Measurements from ENCODE around the gene FIGN. TPM values are rescaled to one million over a fixed set of nuclear protein-coding genes. Genes with fewer than 3 reads are reported as not detected.

FIGN gene
- total RNA-seq, 4 donors from 2014 or later: 1.8 to 3.1 (median 2.8) TPM

DNA sequence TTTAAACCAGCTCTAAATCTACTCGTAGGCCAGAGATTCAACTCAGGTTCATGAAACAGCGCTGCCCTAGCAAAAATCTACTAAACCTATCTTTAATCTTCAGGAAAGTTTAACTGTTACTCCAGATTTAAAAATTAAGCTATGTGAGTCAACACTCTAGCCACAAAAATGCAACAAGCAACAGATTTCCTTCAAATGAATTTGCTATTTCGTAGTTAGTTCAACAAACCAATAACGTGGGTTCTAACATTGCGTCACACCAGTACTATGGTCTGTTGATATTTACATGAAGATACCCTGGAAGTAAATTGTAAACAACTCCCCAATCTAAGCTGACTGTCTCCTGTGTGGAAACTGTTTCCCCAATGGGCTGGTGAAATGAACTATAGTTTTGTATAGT is 71.2 kb downstream of the FIGN start:
- Histone ChIP-seq H3K36me3 (no peaks in the 10 kb centered on the region), H3K9me3 (no peaks in the 10 kb centered on the region), H3K4me3 (replicated peaks in 1 of 3) (no peak overlapping the region), H3K27ac (no peak overlapping the region), H3K27me3 (no peaks in the 10 kb centered on the region), H3K4me1 (no peaks in the 10 kb centered on the region)
- 88 to 95% methylated on average over 5 of the region's 5 CpGs for WGBS, 2 donors
- no peak for DNase-seq
- intact Hi-C loops (cut with DNase I): no loop called here
- TF ChIP-seq, protein P1, sequence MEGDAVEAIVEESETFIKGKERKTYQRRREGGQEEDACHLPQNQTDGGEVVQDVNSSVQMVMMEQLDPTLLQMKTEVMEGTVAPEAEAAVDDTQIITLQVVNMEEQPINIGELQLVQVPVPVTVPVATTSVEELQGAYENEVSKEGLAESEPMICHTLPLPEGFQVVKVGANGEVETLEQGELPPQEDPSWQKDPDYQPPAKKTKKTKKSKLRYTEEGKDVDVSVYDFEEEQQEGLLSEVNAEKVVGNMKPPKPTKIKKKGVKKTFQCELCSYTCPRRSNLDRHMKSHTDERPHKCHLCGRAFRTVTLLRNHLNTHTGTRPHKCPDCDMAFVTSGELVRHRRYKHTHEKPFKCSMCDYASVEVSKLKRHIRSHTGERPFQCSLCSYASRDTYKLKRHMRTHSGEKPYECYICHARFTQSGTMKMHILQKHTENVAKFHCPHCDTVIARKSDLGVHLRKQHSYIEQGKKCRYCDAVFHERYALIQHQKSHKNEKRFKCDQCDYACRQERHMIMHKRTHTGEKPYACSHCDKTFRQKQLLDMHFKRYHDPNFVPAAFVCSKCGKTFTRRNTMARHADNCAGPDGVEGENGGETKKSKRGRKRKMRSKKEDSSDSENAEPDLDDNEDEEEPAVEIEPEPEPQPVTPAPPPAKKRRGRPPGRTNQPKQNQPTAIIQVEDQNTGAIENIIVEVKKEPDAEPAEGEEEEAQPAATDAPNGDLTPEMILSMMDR (IDR thresholded peaks at IDR 0.05): no peak
- TF ChIP-seq POLR2A (IDR thresholded peaks at IDR 0.05): no peak

DNA sequence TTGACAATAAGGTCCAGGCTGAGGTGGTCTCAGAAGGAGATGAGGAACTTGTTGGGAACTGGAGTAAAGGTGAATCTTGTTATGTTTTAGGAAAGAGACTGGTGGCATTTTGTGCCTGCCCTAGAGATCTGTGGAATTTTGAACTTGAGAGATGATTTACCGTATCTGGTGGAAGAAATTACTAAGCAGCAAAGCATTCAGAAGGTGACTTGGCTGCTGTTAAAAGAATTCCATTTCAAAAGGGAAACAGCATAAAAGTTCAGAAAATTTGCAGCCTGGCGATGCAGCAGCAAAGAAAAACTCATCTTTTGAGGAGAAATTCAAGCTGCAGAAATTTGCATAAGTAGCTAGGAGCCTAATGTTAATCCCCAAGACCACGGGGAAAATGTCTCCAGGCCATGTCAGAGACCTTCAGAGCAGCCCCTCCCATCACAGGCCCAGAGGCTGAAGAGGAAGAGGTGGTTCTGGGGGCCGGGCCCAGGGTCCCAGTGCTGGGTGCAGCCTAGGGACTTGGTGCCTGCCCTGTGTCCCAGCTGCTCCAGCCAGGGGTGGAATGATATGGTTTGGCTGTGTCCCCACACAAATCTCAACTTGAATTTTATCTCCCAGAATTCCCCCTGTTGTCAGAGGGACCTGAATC is 73.5 kb downstream of the FIGN start:
- no peak overlapping the region for H3K27ac ChIP-seq
- no peak for TF ChIP-seq POLR2A (IDR thresholded peaks at IDR 0.05)
- TF ChIP-seq, protein P1 (IDR thresholded peaks at IDR 0.05): no peak
- H3K4me1 ChIP-seq: no peaks in the 10 kb centered on the region
- no peak for DNase-seq
- no peaks in the 10 kb centered on the region for H3K9me3 ChIP-seq
- intact Hi-C loops (cut with DNase I): no loop called here
- no peaks in the 10 kb centered on the region for H3K36me3 ChIP-seq
- WGBS, 2 donors: 70 to 84% methylated on average over 4 of the region's 4 CpGs
- H3K27me3 ChIP-seq: no peaks in the 10 kb centered on the region
- no peak overlapping the region for H3K4me3 ChIP-seq (replicated peaks in 1 of 3)

DNA sequence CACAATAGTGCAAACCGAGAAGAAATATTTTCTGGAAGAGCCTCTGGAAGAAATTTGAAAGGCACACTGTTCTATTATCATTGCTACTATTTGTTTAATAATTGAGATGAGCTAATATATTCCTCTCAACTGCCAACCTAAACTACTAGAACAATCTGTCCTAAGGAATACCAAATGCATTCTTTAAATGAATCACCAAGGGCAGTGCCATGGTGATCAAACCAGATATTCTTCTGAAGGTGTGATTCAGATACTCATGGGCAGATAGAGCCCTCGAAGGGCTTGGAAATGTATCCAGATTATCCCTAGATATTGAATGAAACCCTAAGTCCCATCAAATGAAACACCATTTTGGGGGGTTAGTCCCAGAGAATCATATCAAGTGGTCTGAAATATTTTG is 76.6 kb downstream of the FIGN start:
- Histone ChIP-seq H3K27me3 (no peaks in the 10 kb centered on the region), H3K4me3 (replicated peaks in 1 of 3) (no peak overlapping the region), H3K36me3 (no peaks in the 10 kb centered on the region), H3K27ac (no peak overlapping the region), H3K4me1 (no peaks in the 10 kb centered on the region), H3K9me3 (no peaks in the 10 kb centered on the region)
- WGBS, 2 donors: 87 to 89% methylated on average over 2 of the region's 2 CpGs
- TF ChIP-seq, protein P1 (IDR thresholded peaks at IDR 0.05): no peak
- no peak for TF ChIP-seq POLR2A (IDR thresholded peaks at IDR 0.05)
- no peak for DNase-seq
- intact Hi-C loops (cut with DNase I): no loop called here

DNA sequence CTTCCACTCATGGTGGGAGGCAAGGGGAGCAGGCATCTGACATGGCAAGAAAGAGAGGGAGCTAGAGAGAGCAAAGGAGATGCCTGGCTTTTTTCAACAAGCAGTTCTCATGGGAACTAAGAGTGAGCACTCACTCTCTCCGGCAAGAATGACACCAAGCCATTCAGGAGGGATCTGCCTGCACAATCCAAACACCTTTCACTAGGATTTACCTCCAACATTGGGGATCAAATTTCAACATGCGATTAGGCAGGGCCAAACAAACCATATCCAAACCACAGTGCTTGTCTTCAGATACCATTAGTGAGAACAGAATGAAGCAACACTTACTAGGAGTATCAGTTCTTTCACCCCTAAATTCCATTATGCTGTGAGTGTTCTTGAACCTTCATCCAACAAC is 77.3 kb downstream of the FIGN start:
- no peaks in the 10 kb centered on the region for H3K36me3 ChIP-seq
- no peaks in the 10 kb centered on the region for H3K27me3 ChIP-seq
- 63 to 74% methylated on average over 2 of the region's 2 CpGs for WGBS, 2 donors
- intact Hi-C loops (cut with DNase I): no loop called here
- no peak overlapping the region for H3K27ac ChIP-seq
- H3K4me1 ChIP-seq: no peaks in the 10 kb centered on the region
- DNase-seq: no peak
- no peaks in the 10 kb centered on the region for H3K9me3 ChIP-seq
- TF ChIP-seq, protein P1 (IDR thresholded peaks at IDR 0.05): no peak
- no peak for TF ChIP-seq POLR2A (IDR thresholded peaks at IDR 0.05)
- H3K4me3 ChIP-seq (replicated peaks in 1 of 3): no peak overlapping the region

DNA sequence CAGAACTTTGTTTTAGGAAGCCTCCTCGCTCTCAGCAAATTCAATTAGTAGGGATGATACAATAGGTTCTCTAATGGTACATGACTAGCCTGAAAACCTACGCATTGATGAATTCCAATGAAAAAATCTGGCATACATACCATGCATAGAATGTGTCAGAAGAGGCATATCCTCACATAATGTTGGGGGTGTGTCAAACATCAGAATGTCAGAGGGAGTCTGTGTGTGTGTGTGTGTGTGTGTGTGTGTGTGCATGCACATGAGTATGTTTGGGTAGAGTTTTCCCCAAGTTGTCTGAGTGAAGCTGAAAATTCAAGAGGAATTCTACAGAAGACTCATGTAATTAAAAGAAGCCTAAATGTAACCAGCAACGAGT is 78.5 kb downstream of the FIGN start:
- 87 to 92% methylated on average over 3 of the region's 3 CpGs for WGBS, 2 donors
- H3K4me1 ChIP-seq: no peaks in the 10 kb centered on the region
- H3K27me3 ChIP-seq: no peaks in the 10 kb centered on the region
- TF ChIP-seq POLR2A (IDR thresholded peaks at IDR 0.05): no peak
- TF ChIP-seq, protein P1 (IDR thresholded peaks at IDR 0.05): no peak
- no peak for DNase-seq
- H3K27ac ChIP-seq: no peak overlapping the region
- H3K9me3 ChIP-seq: no peaks in the 10 kb centered on the region
- intact Hi-C loops (cut with DNase I): no loop called here
- H3K36me3 ChIP-seq: no peaks in the 10 kb centered on the region
- H3K4me3 ChIP-seq (replicated peaks in 1 of 3): no peak overlapping the region
